Keratinocyte (primary cell): ENCODE data around the gene SH3BGRL3. TPM values are rescaled to one million over a fixed set of nuclear protein-coding genes. Genes with fewer than 3 reads are reported as not detected.

Source experiments
- DNase-seq: peaks from one replicate; pipeline ENCODE4 v3.0.0-alpha.2; 2011; ENCODE audit warnings: low read depth, missing footprints, low spot score
- FAIRE-seq: peaks from 2 replicates; lab custom pipeline; 2011; peaks lifted over from hg19 to GRCh38; lab: Jason Lieb, UNC
- H2AFZ ChIP-seq: 2 replicates; pipeline ENCODE4 v1.6.0; 2012; ENCODE audit warnings: low read length, control low read depth, inconsistent platforms; ENCODE audit not compliant: control insufficient read depth
- H3K27ac ChIP-seq: 2 replicates; pipeline ENCODE4 v1.5.1; 2011; ENCODE audit warnings: low read length; ENCODE audit not compliant: control insufficient read depth, insufficient read depth
- H3K27me3 ChIP-seq: 3 replicates; pipeline ENCODE4 v1.6.0; 2011; ENCODE audit warnings: low read length; ENCODE audit not compliant: control insufficient read depth, insufficient read depth; ENCODE audit errors: extremely low read depth
- H3K36me3 ChIP-seq, 2 experiments: 2 replicates in 1 of 2; 3 replicates in 1 of 2; pipeline ENCODE4 v1.5.1; 2011; ENCODE audit warnings: low read length in 2 of 2, mild to moderate bottlenecking in 1 of 2; ENCODE audit not compliant: control insufficient read depth in 2 of 2, insufficient read depth in 2 of 2; ENCODE audit errors: extremely low read depth in 1 of 2
- H3K4me1 ChIP-seq: 3 replicates; pipeline ENCODE4 v1.5.1; 2011; ENCODE audit warnings: low read length; ENCODE audit not compliant: control insufficient read depth, insufficient read depth; ENCODE audit errors: extremely low read depth
- H3K4me2 ChIP-seq: 3 replicates; pipeline ENCODE4 v1.6.0; 2011; ENCODE audit warnings: low read depth, low read length; ENCODE audit not compliant: control insufficient read depth, insufficient read depth; ENCODE audit errors: extremely low read depth
- H3K4me3 ChIP-seq, 3 experiments: fragments of 200-600 bp in 1 of 3; sonication (generic) in 1 of 3; 2 replicates in 2 of 3; 3 replicates in 1 of 3; pipeline ENCODE4 v1.5.1; 2011 to 2016; ENCODE audit warnings: low read length in 3 of 3, mild to moderate bottlenecking in 3 of 3, control low read depth in 2 of 3, inconsistent platforms in 1 of 3, low read depth in 1 of 3, mixed read lengths in 1 of 3, mixed run types in 1 of 3, moderate library complexity in 1 of 3; ENCODE audit not compliant: control insufficient read depth in 2 of 3, insufficient read depth in 2 of 3; ENCODE audit errors: extremely low read depth in 1 of 3
- H3K79me2 ChIP-seq: 2 replicates; pipeline ENCODE4 v1.6.0; 2012; ENCODE audit warnings: low read length; ENCODE audit not compliant: control insufficient read depth, insufficient read depth
- H3K9ac ChIP-seq: 3 replicates; pipeline ENCODE4 v1.6.0; 2011; ENCODE audit warnings: low read length; ENCODE audit not compliant: control insufficient read depth, insufficient read depth; ENCODE audit errors: extremely low read depth
- H3K9me1 ChIP-seq: 3 replicates; pipeline ENCODE4 v1.6.0; 2011; ENCODE audit warnings: low read length; ENCODE audit not compliant: control insufficient read depth, insufficient read depth; ENCODE audit errors: extremely low read depth
- H3K9me3 ChIP-seq: 2 replicates; pipeline ENCODE4 v1.5.1; 2012; ENCODE audit warnings: low read depth, low read length; ENCODE audit not compliant: control insufficient read depth
- H4K20me1 ChIP-seq: 3 replicates; pipeline ENCODE4 v1.6.0; 2011; ENCODE audit warnings: low read length; ENCODE audit not compliant: control insufficient read depth, insufficient read depth; ENCODE audit errors: extremely low read depth
- CTCF ChIP-seq, 3 experiments: IDR thresholded peaks in 1 of 3; conservative IDR thresholded peaks in 1 of 3; optimal IDR thresholded peaks in 1 of 3; 2 replicates in 2 of 3; 3 replicates in 1 of 3; pipeline versions ENCODE3 to v1.5.1; 2011; ENCODE audit warnings: low read length in 3 of 3, mild to moderate bottlenecking in 3 of 3, moderate library complexity in 2 of 3, control low read depth in 1 of 3, inconsistent platforms in 1 of 3; ENCODE audit not compliant: insufficient read depth in 2 of 3; ENCODE audit errors: extremely low read depth in 1 of 3
- EZH2 ChIP-seq: IDR thresholded peaks from one replicate; pipeline ENCODE4 v1.6.1; 2012; ENCODE audit warnings: inconsistent platforms, mild to moderate bottlenecking, low read length, moderate library complexity
- dilution Hi-C: fragments of 300-500 bp; cut with MboI; formaldehyde crosslinking; loops from one replicate; pipeline ENCODE4 v1.7.0; 2020; ENCODE audit warnings: low sequenced_read_pairs; ENCODE audit not compliant: extremely low pct_ligation_motif_present
- polyA plus RNA-seq, 5 experiments: library from polyadenylated mRNA; depleted of rRNA in 3 of 5; stranded (reverse) in 3 of 5; stranded (forward) in 1 of 5; unstranded in 1 of 5; fragments of >200 nt; gene quantifications; 1 replicate in 1 of 5; 2 replicates in 3 of 5; 3 replicates in 1 of 5; pipeline versions ENCODE4 v1.2.1 to v1.2.3, GENCODE V29; 2011 to 2012; ENCODE audit warnings: missing spikeins in 2 of 5, low read depth in 1 of 5, low replicate concordance in 1 of 5

Gene SH3BGRL3
- polyA plus RNA-seq, 1 donor (not counting 4 experiments of a cell fraction or from before 2014, with no cell fraction given), result 196 TPM

DNA sequence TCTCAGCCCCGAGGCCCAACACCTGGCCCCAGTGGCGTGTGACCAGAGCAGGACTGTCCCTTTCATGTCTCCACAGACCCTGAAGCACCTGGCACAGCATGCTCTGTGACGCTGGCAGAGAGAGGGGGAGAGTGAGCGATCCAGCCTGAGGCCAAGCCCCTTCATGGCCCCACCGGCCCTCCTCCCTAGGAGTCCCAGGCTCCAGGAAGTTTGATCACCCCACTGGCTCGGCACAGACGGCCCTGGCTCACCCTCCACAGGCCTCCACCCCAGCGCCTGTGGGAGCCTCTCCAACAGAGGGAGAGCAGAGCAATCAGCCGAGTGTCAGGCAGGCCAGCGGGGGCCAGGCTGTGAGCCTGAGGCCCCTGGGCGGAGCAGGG is 11.0 kb downstream of the SH3BGRL3 start:
- H2AFZ ChIP-seq, result no peak overlapping the region
- no peaks in the 10 kb centered on the region for H4K20me1 ChIP-seq
- H3K36me3 ChIP-seq, result peaks cover 0 to under 1% of the 10 kb centered on the region in 2 experiments
- dilution Hi-C loops, result no loop called here
- no peaks in the 10 kb centered on the region for H3K27me3 ChIP-seq
- H3K4me2 ChIP-seq, result no peak overlapping the region
- H3K4me1 ChIP-seq, result peaks cover 6% of the 10 kb centered on the region
- no peaks in the 10 kb centered on the region for H3K9me1 ChIP-seq
- no peak overlapping the region for H3K9ac ChIP-seq
- FAIRE-seq (no peak), DNase-seq (no peak)
- H3K27ac ChIP-seq, result no peak overlapping the region
- no peaks in the 10 kb centered on the region for H3K9me3 ChIP-seq
- TF ChIP-seq CTCF (optimal IDR thresholded peaks at IDR 0.05 in 1 of 3, IDR thresholded peaks at IDR 0.05 in 1 of 3, conservative IDR thresholded peaks at IDR 0.05 in 1 of 3; ENCODE audit: extremely low read depth in 1 of 3, insufficient read depth in 2 of 3, low read length in 3 of 3), result no peak
- no peak overlapping the region for H3K4me3 ChIP-seq
- H3K79me2 ChIP-seq, result no peaks in the 10 kb centered on the region

- dilution Hi-C loops, result no loop called here
- no peaks in the 10 kb centered on the region for H3K9me1 ChIP-seq
- no peaks in the 10 kb centered on the region for H3K27me3 ChIP-seq
- FAIRE-seq (no peak), DNase-seq (no peak)
- no peak overlapping the region for H3K4me3 ChIP-seq
- H3K9ac ChIP-seq, result no peak overlapping the region
- no peak overlapping the region for H3K4me2 ChIP-seq
- no peak overlapping the region for H3K27ac ChIP-seq
- no peaks in the 10 kb centered on the region for H3K9me3 ChIP-seq
- H4K20me1 ChIP-seq, result no peaks in the 10 kb centered on the region
- peaks cover 0 to 2% of the 10 kb centered on the region in 2 experiments for H3K36me3 ChIP-seq
- no peaks in the 10 kb centered on the region for H3K79me2 ChIP-seq
- no peak for TF ChIP-seq EZH2
- TF ChIP-seq CTCF (optimal IDR thresholded peaks at IDR 0.05 in 1 of 3, IDR thresholded peaks at IDR 0.05 in 1 of 3, conservative IDR thresholded peaks at IDR 0.05 in 1 of 3; ENCODE audit: extremely low read depth in 1 of 3, insufficient read depth in 2 of 3, low read length in 3 of 3), result no peak
- no peak overlapping the region for H2AFZ ChIP-seq
- peaks cover 6% of the 10 kb centered on the region for H3K4me1 ChIP-seq
These were observed 11.5 kb downstream of the SH3BGRL3 start for GRCh38 chr1:26291433-26291832.
